Measurements from ENCODE around the gene UBE3A.
"Not testable (repeated sequence)": the region's sequence is repeated elsewhere in the genome, so short reads cannot be mapped to it uniquely, and the experiment has no call there.

UBE3A gene

GRCh38 chr15:25437777-25438600 is 835 bp downstream of the UBE3A start:
- DNase-seq (ENCODE audit: low read depth, low spot score), result peak; percentile 15

DNA sequence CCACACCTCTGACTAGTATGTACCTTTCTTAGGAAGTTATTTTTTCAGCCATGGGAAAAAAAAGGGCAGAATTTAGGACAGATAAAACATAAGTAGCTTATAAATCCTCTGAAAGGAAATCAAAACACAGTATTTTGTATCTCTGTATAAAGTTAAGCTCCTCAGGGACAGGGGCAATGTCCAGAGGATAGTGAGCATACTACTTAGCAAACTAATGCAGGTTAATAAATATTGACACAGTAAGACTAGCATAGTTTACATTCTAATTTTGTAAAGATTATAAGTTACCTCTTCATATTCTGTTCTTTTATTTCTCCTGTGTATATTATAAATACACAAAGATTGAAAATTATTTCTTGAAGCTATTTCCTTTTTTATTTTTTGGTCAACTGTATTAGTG is 2.1 kb downstream of the UBE3A start:
- DNase-seq (ENCODE audit: low read depth, low spot score), result no peak

GRCh38 chr15:25435474-25436243 is 3.2 kb downstream of the UBE3A start:
- no peak for DNase-seq (ENCODE audit: low read depth, low spot score)

DNA sequence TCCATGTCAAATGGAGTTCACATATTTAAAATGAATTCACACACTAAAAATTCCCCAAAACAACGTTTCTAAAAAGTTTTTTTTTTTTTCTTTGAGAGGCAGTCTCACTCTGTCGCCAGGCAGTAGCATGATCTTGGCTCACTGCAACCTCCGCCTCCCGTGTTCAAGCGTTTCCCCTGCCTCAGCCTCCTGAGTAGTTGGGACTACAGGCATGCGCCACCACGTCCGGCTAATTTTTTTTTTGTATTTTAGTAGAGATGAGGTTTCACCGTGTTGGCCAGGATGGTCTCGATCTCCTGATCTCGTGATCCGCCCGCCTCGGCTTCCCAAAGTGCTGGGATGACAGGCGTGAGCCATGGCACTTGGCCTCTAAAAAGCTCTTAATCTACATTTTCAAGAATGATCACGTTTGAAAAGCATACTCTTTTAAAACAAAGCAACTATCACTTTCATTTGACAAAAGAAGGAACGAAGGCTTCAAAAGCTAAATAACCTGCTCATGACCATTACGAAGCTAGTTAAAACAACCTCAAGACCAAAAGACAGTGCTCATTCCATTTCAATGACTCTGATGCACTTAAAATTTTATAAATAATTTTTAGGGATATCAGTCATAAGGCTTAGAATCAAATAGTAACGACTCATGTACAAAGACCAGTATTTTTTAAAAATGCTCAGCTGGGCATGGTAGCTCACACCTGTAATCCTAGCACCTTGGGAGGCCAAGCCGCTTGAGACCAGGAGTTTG is 5.5 kb downstream of the UBE3A start:
- no peak for DNase-seq (ENCODE audit: low read depth, low spot score)

- no peak for DNase-seq (ENCODE audit: low read depth, low spot score)
Measured at GRCh38 chr15:25431836-25432561, 6.8 kb downstream of the UBE3A start.

GRCh38 chr15:25427861-25428260 is 11.0 kb downstream of the UBE3A start:
- DNase-seq (ENCODE audit: low read depth, low spot score), result no peak

- no peak for DNase-seq (ENCODE audit: low read depth, low spot score)
Measured at GRCh38 chr15:25426896-25427610, 11.8 kb downstream of the UBE3A start.

DNA sequence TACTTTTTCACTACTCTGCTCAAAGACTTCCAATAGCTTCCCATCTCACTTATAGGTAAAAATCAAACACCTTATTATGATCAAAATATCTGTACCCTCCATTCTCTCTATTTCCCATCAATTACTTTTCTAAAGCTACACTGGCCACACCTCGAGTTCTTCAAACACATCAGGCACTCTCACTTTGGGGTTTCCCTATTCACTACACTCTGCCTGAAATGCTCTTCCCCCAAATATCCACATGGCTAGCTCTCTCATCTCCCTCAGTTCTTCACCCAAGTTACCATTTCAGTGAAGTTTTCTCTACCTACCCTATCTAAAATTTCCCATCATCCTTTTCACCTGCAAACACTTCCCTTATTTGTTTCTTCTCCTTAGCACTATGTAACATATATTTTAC is 14.8 kb downstream of the UBE3A start:
- DNase-seq (ENCODE audit: low read depth, low spot score), result no peak

DNA sequence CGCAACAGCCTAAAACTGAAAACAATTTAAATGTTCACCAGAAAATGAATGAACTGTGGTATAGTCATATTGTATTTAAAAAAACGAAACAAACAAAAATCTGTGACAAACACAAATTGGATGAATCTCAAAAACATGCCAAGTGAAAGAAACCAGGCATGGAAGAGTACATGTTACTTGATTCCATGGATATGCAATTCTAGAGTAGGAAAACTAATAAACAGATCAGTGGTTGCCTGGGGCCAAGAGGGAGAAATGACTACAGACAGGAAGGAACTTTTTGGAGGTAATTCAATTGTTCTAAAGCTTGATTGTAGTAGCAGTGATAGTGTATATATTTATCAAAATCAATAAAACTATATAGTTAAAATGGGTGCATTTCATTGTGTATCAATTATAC is 16.8 kb downstream of the UBE3A start:
- DNase-seq (ENCODE audit: low read depth, low spot score), result no peak

DNA sequence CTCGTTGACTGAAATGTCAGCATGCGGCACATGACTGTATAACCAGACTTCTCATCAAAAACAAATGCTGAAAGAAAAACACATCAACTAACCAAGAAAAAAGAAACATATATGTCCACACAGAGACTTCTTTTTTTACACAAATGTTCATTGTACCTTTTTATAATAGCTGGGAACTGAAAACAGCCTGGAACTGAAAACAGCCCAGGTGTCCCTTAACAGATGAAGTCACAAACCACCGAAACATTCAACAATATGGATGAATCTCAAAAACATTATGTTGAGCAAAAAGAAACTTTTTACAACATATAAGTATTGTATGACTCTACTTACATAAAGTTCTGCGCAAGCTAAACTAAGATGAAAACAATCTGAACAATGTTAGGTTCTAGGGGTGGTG is 20.6 kb downstream of the UBE3A start:
- DNase-seq (ENCODE audit: low read depth, low spot score), result no peak

DNA sequence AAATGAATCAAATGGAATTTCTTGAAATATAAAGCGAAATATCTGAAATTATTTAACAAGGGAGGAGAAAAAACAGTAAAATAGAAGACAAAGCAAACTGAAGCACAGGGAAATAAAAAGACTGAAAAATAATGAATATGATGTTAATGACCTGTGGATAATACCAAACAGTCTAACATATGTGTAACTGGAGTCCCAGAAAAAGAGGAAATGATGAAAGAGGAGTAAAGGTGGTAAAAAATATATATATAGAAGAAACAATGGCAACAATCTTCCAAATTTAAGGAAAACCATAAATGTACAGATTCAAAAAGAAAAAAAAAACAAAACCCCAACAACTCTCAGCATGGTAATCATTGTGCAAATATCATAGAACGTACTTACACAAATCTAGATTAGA is 21.2 kb downstream of the UBE3A start:
- no peak for DNase-seq (ENCODE audit: low read depth, low spot score)

GRCh38 chr15:25416693-25417092 is 22.1 kb downstream of the UBE3A start:
- no peak for DNase-seq (ENCODE audit: low read depth, low spot score)

- no peak for DNase-seq (ENCODE audit: low read depth, low spot score)
Measured at GRCh38 chr15:25415707-25416106, 23.1 kb downstream of the UBE3A start.

DNA sequence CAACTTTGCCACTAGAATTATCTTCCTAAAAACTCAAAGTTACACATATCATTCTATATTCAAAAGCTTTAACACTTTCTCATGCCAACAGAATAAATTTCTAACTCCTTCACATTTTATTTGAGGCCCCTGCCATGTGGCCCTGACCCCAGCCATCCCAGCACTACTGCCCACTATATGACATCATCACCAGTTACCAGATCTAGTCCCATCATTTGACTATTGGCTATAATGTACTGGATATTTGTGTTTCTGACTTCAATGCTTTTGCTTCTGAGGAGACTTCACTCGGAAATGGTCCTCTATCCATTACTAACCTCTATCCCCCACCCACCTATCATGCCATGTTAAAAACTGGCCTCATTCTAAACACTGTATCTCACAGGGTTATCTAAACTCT is 23.6 kb downstream of the UBE3A start:
- no peak for DNase-seq (ENCODE audit: low read depth, low spot score)

- DNase-seq (ENCODE audit: low read depth, low spot score), result no peak
Measured at GRCh38 chr15:25410649-25411048, 28.2 kb downstream of the UBE3A start.

DNA sequence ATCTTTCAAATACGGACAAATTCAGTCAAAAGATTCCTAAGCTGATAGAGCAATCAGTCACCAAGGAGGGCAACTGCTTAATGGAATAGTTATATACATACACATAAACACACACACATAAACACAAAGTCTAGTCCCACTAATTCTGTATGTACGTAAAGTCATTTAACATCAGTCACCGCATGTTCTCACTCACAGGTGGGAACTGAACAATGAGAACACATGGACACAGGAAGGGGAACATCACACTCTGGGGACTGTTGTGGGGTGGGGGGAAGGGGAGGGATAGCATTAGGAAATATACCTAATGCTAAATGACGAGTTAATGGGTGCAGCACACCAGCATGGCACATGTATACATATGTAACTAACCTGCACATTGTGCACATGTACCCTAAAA is 29.1 kb downstream of the UBE3A start:
- not testable (repeated sequence) for DNase-seq (ENCODE audit: low read depth, low spot score)

DNA sequence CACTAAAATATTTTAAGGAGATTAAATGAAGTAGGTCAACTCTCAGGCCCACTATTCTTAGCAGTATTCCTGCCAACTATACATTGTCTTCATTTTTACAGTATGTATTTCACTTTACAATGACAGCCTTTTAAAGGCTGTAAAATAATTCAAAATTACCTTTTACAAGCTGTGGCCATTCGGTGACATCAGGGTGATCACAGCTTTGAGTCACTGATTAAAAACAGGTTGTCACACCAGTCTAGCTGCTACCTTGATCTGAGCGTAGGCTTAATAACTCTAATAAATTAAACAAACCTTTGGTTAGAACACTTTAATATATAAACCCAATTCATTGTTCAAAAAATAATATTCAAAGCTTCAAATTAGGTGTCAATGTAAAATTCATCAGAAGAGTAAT is 29.9 kb downstream of the UBE3A start:
- DNase-seq (ENCODE audit: low read depth, low spot score), result no peak

GRCh38 chr15:25408428-25408827 is 30.4 kb downstream of the UBE3A start:
- DNase-seq (ENCODE audit: low read depth, low spot score), result no peak

DNA sequence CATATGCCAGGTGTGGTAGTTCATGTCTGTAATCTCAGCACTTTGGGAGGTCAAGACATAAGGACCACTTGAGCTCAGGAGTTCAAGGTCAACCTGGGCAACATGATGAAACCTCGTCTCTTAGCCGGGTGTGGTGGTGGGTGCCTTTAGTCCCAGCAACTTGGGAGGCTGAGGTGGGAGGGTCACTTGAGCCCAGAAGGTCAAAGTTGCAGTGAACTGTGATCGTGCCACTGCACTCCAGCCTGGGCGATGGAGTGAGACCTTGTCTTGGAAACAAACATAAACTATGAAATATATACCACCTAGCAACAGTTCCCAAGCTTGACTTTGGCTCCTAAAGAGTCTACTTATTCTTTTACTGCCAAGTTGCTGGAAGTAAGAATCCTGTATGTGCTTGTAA is 30.9 kb downstream of the UBE3A start:
- no peak for DNase-seq (ENCODE audit: low read depth, low spot score)

- DNase-seq (ENCODE audit: low read depth, low spot score), result no peak
Measured at GRCh38 chr15:25406846-25407245, 32.0 kb downstream of the UBE3A start.

DNA sequence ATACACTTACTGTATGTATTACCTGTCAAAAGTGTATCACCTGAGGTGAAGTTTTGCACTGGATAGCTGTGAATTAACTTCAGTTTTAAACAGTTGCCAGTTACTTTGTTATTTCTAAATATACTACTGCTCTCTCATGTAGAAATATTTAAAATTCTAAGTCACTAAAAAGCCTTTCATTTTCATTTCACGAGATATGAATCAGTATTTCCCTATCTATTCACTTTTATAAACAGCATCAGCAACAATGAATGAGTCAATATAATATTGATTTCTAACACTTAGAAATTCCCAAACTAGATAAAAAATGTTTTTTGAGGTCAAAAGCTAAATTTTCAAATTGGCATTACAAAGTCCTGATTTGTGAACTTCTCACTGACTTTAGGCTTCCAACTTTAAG is 32.6 kb downstream of the UBE3A start:
- no peak for DNase-seq (ENCODE audit: low read depth, low spot score)
